ENCODE measurements around the gene TEDC2.

- TF ChIP-seq CTCF (IDR thresholded peaks at IDR 0.05), result no peak
- no peak for TF ChIP-seq POLR2A (IDR thresholded peaks at IDR 0.05)
Measured at GRCh38 chr16:2439598-2439997, 20.3 kb upstream of the TEDC2 start.

Data from transverse colon (tissue), 3 donors.